Keratinocyte (primary cell): ENCODE measurements around the gene CCDC86. TPM values are rescaled to one million over a fixed set of nuclear protein-coding genes. Genes with fewer than 3 reads are reported as not detected.

Source experiments
- DNase-seq: peaks from one replicate; pipeline ENCODE4 v3.0.0-alpha.2; 2011; ENCODE audit warnings: low read depth, missing footprints, low spot score
- FAIRE-seq: peaks from 2 replicates; lab custom pipeline; 2011; peaks lifted over from hg19 to GRCh38; lab: Jason Lieb, UNC
- H2AFZ ChIP-seq: 2 replicates; pipeline ENCODE4 v1.6.0; 2012; ENCODE audit warnings: low read length, control low read depth, inconsistent platforms; ENCODE audit not compliant: control insufficient read depth
- H3K27ac ChIP-seq: 2 replicates; pipeline ENCODE4 v1.5.1; 2011; ENCODE audit warnings: low read length; ENCODE audit not compliant: control insufficient read depth, insufficient read depth
- H3K27me3 ChIP-seq: 3 replicates; pipeline ENCODE4 v1.6.0; 2011; ENCODE audit warnings: low read length; ENCODE audit not compliant: control insufficient read depth, insufficient read depth; ENCODE audit errors: extremely low read depth
- H3K36me3 ChIP-seq, 2 experiments: 2 replicates in 1 of 2; 3 replicates in 1 of 2; pipeline ENCODE4 v1.5.1; 2011; ENCODE audit warnings: low read length in 2 of 2, mild to moderate bottlenecking in 1 of 2; ENCODE audit not compliant: control insufficient read depth in 2 of 2, insufficient read depth in 2 of 2; ENCODE audit errors: extremely low read depth in 1 of 2
- H3K4me1 ChIP-seq: 3 replicates; pipeline ENCODE4 v1.5.1; 2011; ENCODE audit warnings: low read length; ENCODE audit not compliant: control insufficient read depth, insufficient read depth; ENCODE audit errors: extremely low read depth
- H3K4me2 ChIP-seq: 3 replicates; pipeline ENCODE4 v1.6.0; 2011; ENCODE audit warnings: low read depth, low read length; ENCODE audit not compliant: control insufficient read depth, insufficient read depth; ENCODE audit errors: extremely low read depth
- H3K4me3 ChIP-seq, 3 experiments: fragments of 200-600 bp in 1 of 3; sonication (generic) in 1 of 3; 2 replicates in 2 of 3; 3 replicates in 1 of 3; pipeline ENCODE4 v1.5.1; 2011 to 2016; ENCODE audit warnings: low read length in 3 of 3, mild to moderate bottlenecking in 3 of 3, control low read depth in 2 of 3, inconsistent platforms in 1 of 3, low read depth in 1 of 3, mixed read lengths in 1 of 3, mixed run types in 1 of 3, moderate library complexity in 1 of 3; ENCODE audit not compliant: control insufficient read depth in 2 of 3, insufficient read depth in 2 of 3; ENCODE audit errors: extremely low read depth in 1 of 3
- H3K79me2 ChIP-seq: 2 replicates; pipeline ENCODE4 v1.6.0; 2012; ENCODE audit warnings: low read length; ENCODE audit not compliant: control insufficient read depth, insufficient read depth
- H3K9ac ChIP-seq: 3 replicates; pipeline ENCODE4 v1.6.0; 2011; ENCODE audit warnings: low read length; ENCODE audit not compliant: control insufficient read depth, insufficient read depth; ENCODE audit errors: extremely low read depth
- H3K9me1 ChIP-seq: 3 replicates; pipeline ENCODE4 v1.6.0; 2011; ENCODE audit warnings: low read length; ENCODE audit not compliant: control insufficient read depth, insufficient read depth; ENCODE audit errors: extremely low read depth
- H3K9me3 ChIP-seq: 2 replicates; pipeline ENCODE4 v1.5.1; 2012; ENCODE audit warnings: low read depth, low read length; ENCODE audit not compliant: control insufficient read depth
- H4K20me1 ChIP-seq: 3 replicates; pipeline ENCODE4 v1.6.0; 2011; ENCODE audit warnings: low read length; ENCODE audit not compliant: control insufficient read depth, insufficient read depth; ENCODE audit errors: extremely low read depth
- EZH2 ChIP-seq: IDR thresholded peaks from one replicate; pipeline ENCODE4 v1.6.1; 2012; ENCODE audit warnings: inconsistent platforms, mild to moderate bottlenecking, low read length, moderate library complexity
- dilution Hi-C: fragments of 300-500 bp; cut with MboI; formaldehyde crosslinking; loops from one replicate; pipeline ENCODE4 v1.7.0; 2020; ENCODE audit warnings: low sequenced_read_pairs; ENCODE audit not compliant: extremely low pct_ligation_motif_present
- polyA plus RNA-seq, 5 experiments: library from polyadenylated mRNA; depleted of rRNA in 3 of 5; stranded (reverse) in 3 of 5; stranded (forward) in 1 of 5; unstranded in 1 of 5; fragments of >200 nt; gene quantifications; 1 replicate in 1 of 5; 2 replicates in 3 of 5; 3 replicates in 1 of 5; pipeline versions ENCODE4 v1.2.1 to v1.2.3, GENCODE V29; 2011 to 2012; ENCODE audit warnings: missing spikeins in 2 of 5, low read depth in 1 of 5, low replicate concordance in 1 of 5
- TF ChIP-seq, protein P1 (sequence below), 3 experiments: IDR thresholded peaks in 1 of 3; conservative IDR thresholded peaks in 1 of 3; optimal IDR thresholded peaks in 1 of 3; 2 replicates in 2 of 3; 3 replicates in 1 of 3; pipeline versions ENCODE3 to v1.5.1; 2011; ENCODE audit warnings: low read length in 3 of 3, mild to moderate bottlenecking in 3 of 3, moderate library complexity in 2 of 3, control low read depth in 1 of 3, inconsistent platforms in 1 of 3; ENCODE audit not compliant: insufficient read depth in 2 of 3; ENCODE audit errors: extremely low read depth in 1 of 3

CCDC86 gene
- polyA plus RNA-seq, 1 donor (not counting 4 experiments of a cell fraction or from before 2014, with no cell fraction given), result 29.3 TPM

DNA sequence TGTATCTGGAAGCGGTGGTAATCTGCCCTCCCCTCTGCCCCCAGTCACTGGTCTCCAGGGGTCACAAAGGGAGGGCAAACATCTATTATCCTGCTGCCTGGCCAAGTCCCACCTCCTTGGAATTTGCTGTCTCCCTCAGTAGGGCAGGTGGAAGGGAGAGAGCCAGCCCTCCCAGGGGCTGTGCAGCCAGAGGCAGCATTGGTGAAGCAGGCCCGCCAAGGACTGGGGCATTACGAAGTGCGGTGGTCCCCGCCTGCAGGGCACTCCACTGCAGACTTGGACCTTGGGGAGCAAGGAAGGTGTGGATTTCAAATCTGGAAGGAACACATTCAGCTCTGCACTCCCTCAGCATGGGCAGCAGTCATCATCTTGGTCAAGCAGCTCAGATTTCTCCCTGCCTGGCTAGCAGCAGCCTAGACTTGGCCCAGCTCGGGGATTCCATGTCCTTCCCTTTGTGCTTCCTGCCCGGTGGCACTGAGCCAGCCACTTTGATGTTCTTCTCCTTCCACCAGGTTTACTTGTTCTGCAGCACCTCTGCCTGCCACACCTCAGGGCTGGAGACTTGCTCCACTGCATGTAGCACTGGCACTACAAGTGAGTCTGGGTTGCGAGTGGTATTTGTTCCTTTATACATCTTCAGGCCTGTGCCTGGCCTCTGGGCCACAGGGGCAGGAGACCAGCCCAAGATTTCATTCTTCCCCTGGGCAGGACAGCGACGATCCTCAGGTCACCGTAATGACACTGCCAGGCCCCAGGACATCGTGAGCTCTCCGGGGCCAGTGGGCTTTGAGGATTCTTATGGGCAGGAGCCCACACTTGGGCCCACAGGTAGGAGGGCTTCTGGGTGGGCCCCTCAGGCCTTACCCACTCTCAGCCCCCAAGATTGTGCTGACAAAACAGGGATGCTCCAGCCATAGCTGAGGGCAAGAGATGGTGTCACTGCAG is 32.8 kb downstream of the CCDC86 start:
- Histone ChIP-seq H4K20me1 (no peaks in the 10 kb centered on the region), H3K4me2 (no peak overlapping the region), H3K9ac (no peak overlapping the region), H3K27ac (no peak overlapping the region), H3K9me3 (no peaks in the 10 kb centered on the region), H3K36me3 (peaks cover 0 to 5% of the 10 kb centered on the region in 2 experiments), H3K4me1 (no peaks in the 10 kb centered on the region), H3K79me2 (no peaks in the 10 kb centered on the region), H3K27me3 (no peaks in the 10 kb centered on the region), H3K9me1 (no peaks in the 10 kb centered on the region), H2AFZ (no peak overlapping the region), H3K4me3 (no peak overlapping the region)
- no peak for FAIRE-seq
- TF ChIP-seq, protein P1, sequence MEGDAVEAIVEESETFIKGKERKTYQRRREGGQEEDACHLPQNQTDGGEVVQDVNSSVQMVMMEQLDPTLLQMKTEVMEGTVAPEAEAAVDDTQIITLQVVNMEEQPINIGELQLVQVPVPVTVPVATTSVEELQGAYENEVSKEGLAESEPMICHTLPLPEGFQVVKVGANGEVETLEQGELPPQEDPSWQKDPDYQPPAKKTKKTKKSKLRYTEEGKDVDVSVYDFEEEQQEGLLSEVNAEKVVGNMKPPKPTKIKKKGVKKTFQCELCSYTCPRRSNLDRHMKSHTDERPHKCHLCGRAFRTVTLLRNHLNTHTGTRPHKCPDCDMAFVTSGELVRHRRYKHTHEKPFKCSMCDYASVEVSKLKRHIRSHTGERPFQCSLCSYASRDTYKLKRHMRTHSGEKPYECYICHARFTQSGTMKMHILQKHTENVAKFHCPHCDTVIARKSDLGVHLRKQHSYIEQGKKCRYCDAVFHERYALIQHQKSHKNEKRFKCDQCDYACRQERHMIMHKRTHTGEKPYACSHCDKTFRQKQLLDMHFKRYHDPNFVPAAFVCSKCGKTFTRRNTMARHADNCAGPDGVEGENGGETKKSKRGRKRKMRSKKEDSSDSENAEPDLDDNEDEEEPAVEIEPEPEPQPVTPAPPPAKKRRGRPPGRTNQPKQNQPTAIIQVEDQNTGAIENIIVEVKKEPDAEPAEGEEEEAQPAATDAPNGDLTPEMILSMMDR (optimal IDR thresholded peaks at IDR 0.05 in 1 of 3, IDR thresholded peaks at IDR 0.05 in 1 of 3, conservative IDR thresholded peaks at IDR 0.05 in 1 of 3; ENCODE audit: extremely low read depth in 1 of 3, insufficient read depth in 2 of 3, low read length in 3 of 3), result no peak
- no peak for TF ChIP-seq EZH2
- DNase-seq, result no peak
- dilution Hi-C loops, result no loop called here

DNA sequence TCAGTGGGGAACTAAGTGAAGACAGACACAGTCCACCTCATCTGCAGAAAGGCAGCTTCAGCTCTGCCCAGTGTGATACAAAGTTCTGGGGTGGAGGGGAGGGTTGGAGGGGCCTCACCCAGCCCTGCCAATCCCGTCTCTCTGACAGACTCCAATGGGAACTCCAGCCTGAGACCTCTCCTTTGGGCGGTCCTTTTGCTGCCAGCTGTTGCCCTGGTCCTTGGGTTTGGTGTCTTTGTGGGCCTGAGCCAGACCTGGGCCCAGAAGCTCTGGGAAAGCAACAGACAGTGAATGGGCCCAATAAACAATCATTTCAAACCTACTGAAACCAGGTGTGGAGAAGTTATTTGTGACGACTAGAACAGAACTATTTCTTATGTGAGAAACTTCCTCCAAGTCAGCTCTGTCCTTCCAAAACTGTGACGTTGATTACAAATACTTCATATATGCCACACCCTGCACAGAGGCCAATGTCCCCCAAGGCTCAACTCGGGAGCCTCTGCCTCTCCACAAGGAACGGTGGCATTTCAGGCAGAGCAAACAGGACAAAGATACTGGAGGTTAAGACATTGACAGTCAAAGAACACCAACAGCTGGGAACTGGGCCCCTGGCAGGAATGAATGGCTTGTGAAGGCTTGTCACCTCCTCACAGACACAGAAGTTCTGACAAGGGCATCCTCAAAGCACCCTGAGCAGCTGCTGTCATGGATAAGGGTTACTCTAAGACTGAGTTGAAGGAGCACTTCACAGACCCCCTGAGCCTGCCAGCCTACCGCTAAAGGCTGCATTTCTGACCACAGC is 33.7 kb downstream of the CCDC86 start:
- dilution Hi-C loops, result no loop called here
- no peaks in the 10 kb centered on the region for H3K9me3 ChIP-seq
- H3K27ac ChIP-seq, result no peak overlapping the region
- DNase-seq (no peak), FAIRE-seq (no peak)
- H3K9me1 ChIP-seq, result no peaks in the 10 kb centered on the region
- H3K27me3 ChIP-seq, result no peaks in the 10 kb centered on the region
- H3K4me3 ChIP-seq, result no peak overlapping the region
- no peaks in the 10 kb centered on the region for H3K79me2 ChIP-seq
- H3K9ac ChIP-seq, result no peak overlapping the region
- H2AFZ ChIP-seq, result no peak overlapping the region
- H4K20me1 ChIP-seq, result no peaks in the 10 kb centered on the region
- H3K4me2 ChIP-seq, result no peak overlapping the region
- no peaks in the 10 kb centered on the region for H3K4me1 ChIP-seq
- peaks cover 3 to 8% of the 10 kb centered on the region in 2 experiments for H3K36me3 ChIP-seq
- TF ChIP-seq EZH2, result no peak
- TF ChIP-seq, protein P1 (optimal IDR thresholded peaks at IDR 0.05 in 1 of 3, IDR thresholded peaks at IDR 0.05 in 1 of 3, conservative IDR thresholded peaks at IDR 0.05 in 1 of 3; ENCODE audit: extremely low read depth in 1 of 3, insufficient read depth in 2 of 3, low read length in 3 of 3), result no peak
